HG02973 (cell line): ENCODE results near the gene FBXL13.
"Not testable (repeated sequence)": the region's sequence is repeated elsewhere in the genome, so short reads cannot be mapped to it uniquely, and the experiment has no call there.

Experiments used
- ATAC-seq: cut with Tn5 transposase; IDR thresholded peaks from one replicate; pipeline ENCODE4 v1.9.1; 2021; ENCODE audit warnings: moderate library complexity; ENCODE audit not compliant: unreplicated experiment

FBXL13 gene

GRCh38 chr7:103080923-103081322, 6.3 kb upstream of the FBXL13 start:
- ATAC-seq: no peak

- ATAC-seq: no peak
Measured at GRCh38 chr7:103079836-103080235, 5.2 kb upstream of the FBXL13 start.

GRCh38 chr7:103078226-103078625, 3.6 kb upstream of the FBXL13 start:
- not testable (repeated sequence) for ATAC-seq

- ATAC-seq: no peak
Measured at GRCh38 chr7:103077318-103077717, 2.7 kb upstream of the FBXL13 start.

GRCh38 chr7:103076764-103077163, 2.2 kb upstream of the FBXL13 start:
- no peak for ATAC-seq

GRCh38 chr7:103075337-103075918, 832 bp upstream of the FBXL13 start:
- ATAC-seq: peak; percentile 50

- ATAC-seq: no peak
Measured at GRCh38 chr7:103073989-103074518, 542 bp downstream of the FBXL13 start.

- no peak for ATAC-seq
Measured at GRCh38 chr7:103071000-103071399, 3.6 kb downstream of the FBXL13 start.

- no peak for ATAC-seq
Measured at GRCh38 chr7:103068414-103069403, 5.9 kb downstream of the FBXL13 start.

- no peak for ATAC-seq
Measured at GRCh38 chr7:103065667-103066066, 8.9 kb downstream of the FBXL13 start.

GRCh38 chr7:103063895-103064294, 10.7 kb downstream of the FBXL13 start:
- ATAC-seq: no peak

GRCh38 chr7:103059471-103059870, 15.1 kb downstream of the FBXL13 start:
- no peak for ATAC-seq

GRCh38 chr7:103058122-103058521, 16.5 kb downstream of the FBXL13 start:
- ATAC-seq: no peak

GRCh38 chr7:103056006-103056405, 18.6 kb downstream of the FBXL13 start:
- not testable (repeated sequence) for ATAC-seq

- ATAC-seq: no peak
Measured at GRCh38 chr7:103051519-103051918, 23.1 kb downstream of the FBXL13 start.

GRCh38 chr7:103048833-103049232, 25.8 kb downstream of the FBXL13 start:
- ATAC-seq: no peak

GRCh38 chr7:103041815-103042214, 32.8 kb downstream of the FBXL13 start:
- ATAC-seq: not testable (repeated sequence)

GRCh38 chr7:103037823-103038739, 36.5 kb downstream of the FBXL13 start:
- not testable (repeated sequence) for ATAC-seq

GRCh38 chr7:103037476-103037822, 37.1 kb downstream of the FBXL13 start:
- no peak for ATAC-seq

- ATAC-seq: not testable (repeated sequence)
Measured at GRCh38 chr7:103034318-103034717, 40.3 kb downstream of the FBXL13 start.

- ATAC-seq: no peak
Measured at GRCh38 chr7:103031781-103032180, 42.8 kb downstream of the FBXL13 start.
